HG03135 (cell line): ENCODE results near the gene CHRNA4.
"Not testable (repeated sequence)": the region's sequence is repeated elsewhere in the genome, so short reads cannot be mapped to it uniquely, and the experiment has no call there.

Experiments used
- ATAC-seq: cut with Tn5 transposase; IDR thresholded peaks from one replicate; pipeline ENCODE4 v1.9.1; 2021; ENCODE audit warnings: mild to moderate bottlenecking, moderate library complexity; ENCODE audit not compliant: unreplicated experiment

CHRNA4 gene

DNA sequence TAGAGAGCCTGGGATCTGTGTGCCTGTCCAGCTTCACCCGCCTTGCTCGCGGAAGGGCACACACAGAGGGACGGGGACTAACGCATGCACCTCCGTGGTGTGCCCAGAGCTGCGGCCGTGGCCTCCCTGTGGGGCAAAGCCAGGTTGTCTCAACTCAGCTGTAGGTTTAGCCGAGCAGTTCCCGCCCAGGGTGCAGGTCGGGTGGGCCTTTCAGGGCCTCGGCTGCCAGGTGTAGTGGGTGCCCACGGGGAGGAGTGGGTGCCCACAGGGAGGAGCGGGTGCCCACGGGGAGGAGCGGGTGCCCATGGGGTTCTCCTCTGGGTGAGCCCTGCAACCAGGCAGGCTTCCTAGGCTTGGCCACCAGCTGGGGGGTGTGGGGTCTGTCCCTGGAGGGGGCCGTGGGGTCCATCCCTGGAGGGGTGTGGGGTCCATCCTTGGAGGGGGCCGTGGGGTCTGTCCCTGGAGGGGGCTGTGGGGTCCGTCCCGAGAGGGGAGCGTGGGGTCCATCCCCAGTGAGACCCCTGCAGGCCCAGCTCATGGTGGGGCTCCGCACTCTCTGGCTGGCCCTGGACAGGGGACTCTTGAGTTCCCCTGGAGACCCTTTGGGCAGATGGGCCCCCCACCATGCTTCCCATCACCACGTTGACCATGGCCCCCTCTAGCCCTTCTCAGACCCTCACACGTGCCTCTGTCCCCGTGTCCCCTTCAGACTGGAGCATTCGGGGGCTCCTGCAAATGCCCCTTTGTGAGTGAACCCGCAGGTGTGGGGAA is 37.8 kb upstream of the CHRNA4 start:
- ATAC-seq = no peak

- no peak for ATAC-seq
Measured at GRCh38 chr20:63397946-63398450, 36.8 kb upstream of the CHRNA4 start.

DNA sequence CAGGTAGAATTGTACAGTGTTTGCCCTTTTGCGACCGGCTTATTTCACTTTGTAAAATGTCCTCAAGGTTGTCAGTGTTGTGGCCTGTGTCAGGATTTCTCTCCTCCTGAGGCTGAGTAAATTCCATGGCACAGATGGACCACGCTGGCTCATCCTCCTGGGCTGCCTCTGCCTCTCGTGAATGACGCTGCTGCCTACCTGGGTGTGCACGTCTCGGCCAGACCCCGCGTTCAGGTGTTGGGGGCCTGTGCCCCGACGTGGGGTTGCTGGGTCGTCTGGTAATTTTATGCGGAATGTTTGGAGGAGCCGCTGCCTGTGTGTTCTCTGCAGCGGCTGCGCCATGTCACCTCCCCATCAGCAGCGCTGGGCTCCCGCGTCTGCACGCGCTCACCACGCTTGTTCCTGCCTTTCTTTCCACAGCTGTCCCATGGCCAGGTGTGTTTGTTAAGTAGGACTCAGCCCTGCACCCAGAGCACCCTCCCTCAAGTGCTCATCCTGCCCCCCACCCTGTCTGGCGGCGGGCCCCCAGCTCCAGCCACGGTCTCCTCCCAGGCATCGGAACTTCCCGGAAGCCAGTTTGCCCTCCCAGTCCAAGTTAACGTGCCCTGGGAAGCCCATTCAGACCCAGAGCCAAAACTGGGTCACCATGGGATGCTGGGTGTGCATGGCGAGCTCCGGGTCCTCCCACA is 36.1 kb upstream of the CHRNA4 start:
- no peak for ATAC-seq

GRCh38 chr20:63396300-63396699 is 35.2 kb upstream of the CHRNA4 start:
- no peak for ATAC-seq

- no peak for ATAC-seq
Measured at GRCh38 chr20:63395723-63396122, 34.6 kb upstream of the CHRNA4 start.

DNA sequence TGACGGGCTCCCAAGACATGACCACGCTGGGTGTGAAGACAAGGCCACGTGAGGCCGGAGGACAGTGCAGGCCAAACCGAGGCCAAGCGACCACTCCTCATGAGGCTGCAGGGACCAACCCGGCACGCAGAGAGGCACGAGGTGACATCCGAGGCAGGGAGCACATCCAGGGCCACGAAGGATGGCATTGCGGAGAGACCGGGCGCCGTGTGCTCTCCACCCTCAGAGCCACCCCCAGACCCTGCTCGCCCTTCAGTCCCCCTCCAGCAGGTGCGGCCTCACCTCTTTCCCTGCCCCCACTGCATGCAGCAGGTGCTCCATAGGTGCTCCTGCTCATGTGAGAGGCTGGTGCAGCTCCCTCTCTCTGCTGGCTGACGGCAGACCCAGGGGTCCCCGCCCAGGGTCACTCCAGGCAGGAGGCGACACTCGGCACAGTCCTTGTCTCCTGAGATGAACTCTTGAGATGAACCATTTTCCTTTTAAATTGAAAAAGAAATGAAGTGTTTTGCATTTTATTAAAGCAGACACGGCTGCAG is 33.8 kb upstream of the CHRNA4 start:
- no peak for ATAC-seq

DNA sequence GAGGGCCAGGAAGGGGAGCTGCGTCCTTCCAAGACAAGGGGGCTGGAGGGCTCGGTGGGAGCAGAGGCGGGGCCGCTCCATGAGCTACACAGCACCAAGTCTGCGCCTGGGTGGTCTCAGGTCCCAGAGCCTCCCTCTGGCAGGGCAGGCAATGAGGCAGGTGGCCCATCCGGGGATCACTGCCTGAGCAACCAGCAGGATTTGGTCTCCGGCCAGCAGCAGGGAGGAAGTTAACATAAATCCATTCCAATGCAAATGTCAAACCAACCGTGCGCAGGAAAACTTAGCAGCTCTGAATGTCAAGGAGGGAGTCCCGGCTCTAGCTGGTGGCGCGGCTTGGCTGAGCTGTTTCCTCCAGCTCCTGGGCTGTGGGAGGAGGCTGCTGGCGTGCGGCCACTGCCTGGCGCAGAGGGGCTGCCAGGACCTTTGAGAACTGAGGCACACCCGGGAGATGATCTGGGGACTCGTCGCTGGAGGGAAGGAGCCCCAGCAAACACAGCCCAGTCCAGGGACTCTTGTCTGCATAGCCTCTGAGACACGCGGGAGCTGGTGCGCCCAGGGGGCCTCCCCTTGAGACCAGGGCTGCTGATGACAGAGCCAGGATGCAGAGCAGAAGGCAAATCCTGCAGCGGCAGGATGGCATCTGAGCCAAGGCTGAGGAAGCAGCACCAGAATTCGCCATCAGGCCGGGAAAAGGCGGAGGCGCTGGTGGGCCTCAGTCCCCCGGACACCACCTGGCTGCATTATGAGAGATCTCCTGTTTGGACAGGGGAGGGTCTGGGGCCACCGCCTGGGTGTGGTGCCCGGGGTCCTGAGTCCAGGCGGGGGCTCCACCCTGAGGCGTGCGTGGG is 33.1 kb upstream of the CHRNA4 start:
- ATAC-seq = no peak

GRCh38 chr20:63393566-63393965 is 32.4 kb upstream of the CHRNA4 start:
- ATAC-seq = no peak

- no peak for ATAC-seq
Measured at GRCh38 chr20:63392465-63393365, 31.6 kb upstream of the CHRNA4 start.

- no peak for ATAC-seq
Measured at GRCh38 chr20:63387917-63388316, 26.8 kb upstream of the CHRNA4 start.

- ATAC-seq = no peak
Measured at GRCh38 chr20:63387393-63387792, 26.2 kb upstream of the CHRNA4 start.

DNA sequence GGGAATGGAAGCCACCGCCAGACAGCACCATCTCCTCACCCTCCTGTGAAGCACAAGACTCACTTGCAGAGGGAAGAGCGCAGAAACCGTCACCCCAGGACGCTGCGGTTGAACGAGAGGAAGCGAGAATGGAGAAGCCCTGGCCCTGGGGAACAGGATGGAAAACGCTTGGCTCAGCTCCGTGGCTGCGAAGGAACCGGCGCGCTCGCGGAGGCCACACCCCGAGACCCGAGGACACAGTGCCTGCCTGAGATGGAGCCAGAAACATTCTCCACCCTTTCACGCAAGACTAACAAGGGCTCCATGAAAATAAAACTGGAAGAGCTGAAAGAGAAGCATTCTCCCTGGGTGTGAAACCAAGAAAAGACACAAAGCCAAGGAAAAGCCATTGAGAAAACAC is 25.3 kb upstream of the CHRNA4 start:
- ATAC-seq = no peak

DNA sequence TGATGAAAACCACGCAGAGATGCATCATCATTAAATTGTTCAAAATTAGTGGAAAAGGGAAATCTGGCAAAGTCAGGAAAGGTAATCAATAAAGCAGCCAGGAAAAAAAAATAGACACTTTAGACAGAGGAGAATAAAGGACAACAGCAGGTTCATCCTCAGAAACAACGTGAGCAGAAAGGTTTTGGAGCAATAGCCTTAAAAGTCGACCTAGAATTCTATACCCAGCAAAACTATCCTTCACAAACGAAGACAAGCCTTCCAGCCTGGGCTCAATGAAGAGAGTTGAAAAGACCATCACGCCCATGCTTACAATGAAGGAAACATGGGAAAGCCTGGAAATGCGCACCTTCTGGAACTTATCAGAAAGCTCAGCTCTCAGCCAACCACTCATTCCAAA is 24.7 kb upstream of the CHRNA4 start:
- no peak for ATAC-seq

DNA sequence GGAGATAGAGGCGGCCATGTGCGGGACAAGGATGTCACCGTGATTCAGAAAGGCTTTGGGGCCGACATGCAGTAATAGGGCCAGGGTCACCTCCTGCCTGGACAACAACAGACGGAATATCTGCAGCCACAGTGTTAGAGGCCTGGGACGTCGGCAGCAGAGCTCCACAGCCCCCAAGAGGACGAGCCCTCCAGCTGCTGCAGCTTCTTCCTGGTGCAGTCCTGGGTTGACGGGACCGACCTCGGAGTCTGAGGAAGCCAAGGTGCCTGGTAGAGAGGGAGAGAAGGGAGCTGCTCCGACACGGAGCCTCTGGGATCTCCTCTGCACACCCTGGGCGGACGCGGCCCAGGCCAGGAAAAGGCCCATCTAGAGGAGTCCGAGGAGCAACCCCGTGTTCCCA is 23.2 kb upstream of the CHRNA4 start:
- ATAC-seq = no peak

GRCh38 chr20:63383556-63383955 is 22.4 kb upstream of the CHRNA4 start:
- ATAC-seq = no peak

DNA sequence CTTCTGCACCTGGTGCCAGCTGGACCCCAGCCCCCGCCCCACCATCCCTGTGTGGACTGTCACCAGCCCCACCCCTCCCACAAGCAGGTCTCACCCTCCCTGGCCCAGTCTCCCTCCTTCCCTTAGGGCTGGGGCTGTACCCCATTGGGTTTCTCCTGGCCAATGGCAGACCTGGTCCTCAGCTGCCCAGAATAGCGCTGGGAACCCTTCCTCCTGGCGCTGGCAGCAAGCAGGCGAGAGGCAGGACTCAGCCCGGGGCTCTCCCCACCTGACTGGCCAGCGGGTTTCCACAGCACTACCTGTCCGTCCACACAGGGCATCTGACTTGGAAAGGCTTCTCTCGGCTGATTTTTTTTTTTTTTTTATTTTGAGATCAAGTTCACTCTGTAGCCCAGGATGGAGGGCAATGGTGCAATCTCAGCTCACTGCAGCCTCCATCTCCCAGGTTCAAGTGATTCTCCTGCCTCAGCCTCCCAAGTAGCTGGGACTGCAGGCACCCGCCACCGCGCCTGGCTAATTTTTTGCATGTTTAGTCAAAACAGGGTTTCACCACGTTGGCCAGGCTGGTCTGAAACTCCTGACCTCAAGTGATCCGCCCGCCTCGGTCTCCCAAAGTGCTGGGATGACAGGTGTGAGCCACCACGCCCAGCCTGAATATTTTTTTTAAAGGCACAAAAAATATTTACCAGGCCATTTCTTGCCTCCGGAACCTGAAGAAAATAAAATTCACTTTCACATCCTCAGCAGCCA is 21.6 kb upstream of the CHRNA4 start:
- no peak for ATAC-seq

GRCh38 chr20:63381781-63382431 is 20.8 kb upstream of the CHRNA4 start:
- ATAC-seq = no peak

- no peak for ATAC-seq
Measured at GRCh38 chr20:63380346-63380870, 19.3 kb upstream of the CHRNA4 start.

DNA sequence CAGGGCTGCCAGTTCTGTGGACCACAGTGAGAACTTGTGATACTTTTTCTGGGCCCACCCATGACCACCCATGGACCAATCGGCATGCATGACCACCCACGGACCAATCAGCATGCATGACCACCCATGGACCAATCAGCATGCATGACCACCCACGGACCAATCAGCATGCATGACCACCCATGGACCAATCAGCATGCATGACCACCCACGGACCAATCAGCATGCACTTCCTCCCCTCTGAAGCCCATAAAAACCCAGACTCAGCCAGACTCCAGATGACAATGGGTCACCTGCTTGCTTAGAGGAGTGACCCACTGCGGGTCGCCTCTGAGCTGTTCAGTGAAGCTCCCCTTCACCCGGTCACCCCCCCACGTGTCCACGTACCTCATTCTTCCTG is 18.7 kb upstream of the CHRNA4 start:
- ATAC-seq = not testable (repeated sequence)
